PC-9 (cell line): ENCODE results near the gene GABRG3.

Source experiments
- CTCF ChIP-seq: fragments of 200-600 bp; sonication (generic); conservative IDR thresholded peaks from 2 replicates; pipeline ENCODE4 v1.6.1; 2017; ENCODE audit warnings: mixed run types, antibody characterized with exemption, mild to moderate bottlenecking, moderate library complexity
- EZH2 ChIP-seq: fragments of 200-600 bp; sonication (generic); IDR thresholded peaks from 2 replicates; pipeline ENCODE4 v1.8.0; 2017; ENCODE audit warnings: antibody characterized with exemption, low read depth

GRCh38 chr15:27427276-27427675 is 456.3 kb downstream of the GABRG3 start:
- no peak for TF ChIP-seq CTCF
- no peak for TF ChIP-seq EZH2
